ENCODE results near the gene KCNMB2.
"Not testable (repeated sequence)": the region's sequence is repeated elsewhere in the genome, so short reads cannot be mapped to it uniquely, and the experiment has no call there.

KCNMB2 gene

DNA sequence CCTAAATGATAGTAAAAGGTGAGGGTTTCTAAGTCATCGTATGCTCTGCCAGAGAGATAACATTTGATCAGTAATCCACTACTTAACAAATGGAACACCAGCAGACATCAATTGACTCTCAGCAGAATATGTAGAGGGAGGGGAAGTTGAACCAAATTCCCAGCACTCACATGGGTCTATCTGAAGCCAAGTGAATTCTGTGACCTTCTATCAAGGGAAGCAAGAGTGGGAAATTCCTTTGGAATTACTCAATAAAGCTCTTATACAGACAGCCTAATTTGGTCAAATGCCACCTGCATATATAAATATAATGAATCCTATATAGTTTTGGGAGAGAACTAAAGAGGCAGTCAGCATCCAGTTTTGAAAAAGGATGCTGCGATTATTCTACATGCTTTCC is 15.8 kb upstream of the KCNMB2 start:
- DNase-seq = no peak

DNA sequence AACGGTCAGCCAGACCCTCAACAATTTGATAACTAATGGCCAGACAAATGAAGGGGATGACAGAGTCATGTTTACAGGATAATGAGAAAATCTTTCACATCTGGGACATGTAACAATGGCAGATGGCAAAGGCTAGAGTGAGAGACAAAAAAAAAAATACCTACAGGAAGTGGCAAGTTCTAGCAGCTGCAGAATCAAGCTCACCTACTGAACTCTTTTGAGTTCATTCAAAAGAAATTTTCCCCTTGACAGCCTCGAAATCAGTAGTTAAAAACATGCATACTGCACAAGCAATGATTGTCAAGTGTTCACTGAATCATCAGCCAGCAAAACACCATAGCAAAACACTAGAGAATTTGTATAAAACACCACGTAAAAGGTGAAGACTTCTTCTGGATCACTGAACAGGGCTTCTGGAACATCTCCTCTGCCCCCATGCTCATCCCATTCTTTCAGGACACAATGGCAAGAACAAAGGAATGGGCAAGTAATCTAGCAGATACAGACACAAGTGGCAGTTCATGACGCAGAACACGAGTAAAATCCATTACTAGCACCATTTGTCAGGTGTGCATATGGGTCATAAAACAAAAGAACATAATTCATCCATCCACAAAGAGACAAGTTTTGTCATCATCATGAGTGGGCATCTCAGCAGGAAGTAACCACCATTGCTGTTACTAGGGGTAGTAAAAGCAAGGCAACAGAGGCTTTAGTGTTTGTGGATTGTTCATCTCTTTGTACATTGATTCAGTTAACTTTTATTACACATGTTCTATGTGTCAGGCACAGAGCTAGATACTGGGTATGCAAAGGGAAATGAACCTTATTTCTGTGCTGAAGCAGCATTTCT is 13.8 kb upstream of the KCNMB2 start:
- DNase-seq = no peak

DNA sequence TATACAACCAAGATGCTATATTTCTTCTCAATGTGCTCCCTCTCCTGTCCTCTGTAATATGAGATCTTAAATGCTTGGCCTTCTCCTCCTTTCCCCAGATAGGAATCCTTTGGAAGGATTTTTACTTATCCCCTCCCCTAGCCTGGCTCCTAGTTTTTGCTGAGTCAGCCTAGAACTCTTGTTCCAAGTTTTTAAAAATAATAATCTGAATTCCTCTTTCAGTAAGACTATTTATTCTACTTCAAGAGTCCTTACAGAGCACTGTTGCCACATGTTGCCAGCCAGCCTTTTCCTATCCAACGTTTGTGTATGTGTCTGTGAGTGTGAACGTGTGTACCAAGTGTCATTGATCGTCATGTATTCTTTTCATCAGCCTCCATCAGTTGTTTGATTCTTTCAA is 11.0 kb upstream of the KCNMB2 start:
- no peak for DNase-seq

DNA sequence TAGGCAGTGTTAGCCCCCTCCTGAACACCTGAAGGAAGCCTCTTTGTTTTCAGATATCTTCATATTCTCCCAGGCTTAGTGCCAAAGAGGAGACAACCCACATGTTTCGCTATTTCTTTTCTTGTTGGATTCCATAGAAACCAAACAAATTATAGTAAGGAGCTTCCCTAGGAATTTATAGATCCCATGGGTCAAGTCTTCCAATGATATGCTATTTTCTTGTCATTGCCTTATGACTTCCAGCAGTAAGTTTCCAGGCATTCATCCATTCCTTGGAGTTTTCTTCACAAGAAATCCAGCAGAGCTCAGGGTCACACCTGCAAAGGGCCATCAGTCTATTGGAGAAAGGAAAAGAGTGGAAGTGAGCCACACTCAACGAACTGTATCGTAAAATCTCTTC is 9.9 kb upstream of the KCNMB2 start:
- no peak for DNase-seq

DNA sequence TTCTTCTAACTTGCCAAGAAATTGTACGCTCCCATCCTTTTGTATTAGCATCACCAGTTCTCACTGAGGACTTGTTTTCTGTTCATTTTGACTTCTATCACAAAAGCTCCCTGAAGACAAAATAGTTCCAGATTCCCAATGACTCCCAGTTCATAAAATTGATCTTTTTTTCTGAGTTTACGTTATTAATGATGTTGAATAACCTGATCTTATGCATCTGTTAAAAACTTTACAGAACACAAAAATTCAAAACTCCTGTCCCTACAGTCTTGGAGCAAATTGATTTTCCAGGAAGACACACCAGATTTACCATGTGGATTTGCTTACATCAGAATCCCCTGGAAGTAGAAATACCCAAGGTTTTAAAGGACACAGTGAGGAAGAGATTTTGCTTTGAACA is 8.3 kb upstream of the KCNMB2 start:
- DNase-seq = no peak

GRCh38 chr3:178529606-178530225 is 6.5 kb upstream of the KCNMB2 start:
- DNase-seq = no peak

GRCh38 chr3:178532476-178532875 is 3.8 kb upstream of the KCNMB2 start:
- DNase-seq = no peak

DNA sequence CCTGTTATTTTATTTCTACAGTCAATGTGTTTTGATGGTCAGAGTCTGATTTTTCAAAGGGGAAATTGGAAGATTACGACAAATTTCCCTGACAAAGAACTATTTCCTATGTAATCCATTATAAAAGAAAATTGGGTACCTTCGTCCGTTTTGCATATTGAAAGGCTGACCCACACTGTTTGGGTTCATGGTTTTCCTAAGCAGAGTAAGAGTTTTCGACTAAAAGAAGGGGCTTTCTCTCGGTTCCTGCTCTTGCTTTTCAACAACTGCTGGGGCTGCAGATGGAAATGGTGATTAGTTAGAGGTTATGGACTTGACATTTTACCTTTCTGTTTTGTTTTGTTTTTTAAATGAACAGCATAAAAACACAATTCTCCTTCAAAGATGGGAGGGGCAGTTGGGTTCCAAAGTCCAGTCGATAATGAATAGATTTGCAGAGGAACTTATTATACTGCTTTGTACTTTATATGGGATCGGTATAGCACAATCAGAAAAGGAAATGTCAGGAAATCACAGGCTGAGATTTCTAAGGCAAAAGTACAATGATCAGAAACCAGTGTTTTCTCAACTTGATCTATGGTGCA is 978 bp downstream of the KCNMB2 start:
- DNase-seq = no peak

DNA sequence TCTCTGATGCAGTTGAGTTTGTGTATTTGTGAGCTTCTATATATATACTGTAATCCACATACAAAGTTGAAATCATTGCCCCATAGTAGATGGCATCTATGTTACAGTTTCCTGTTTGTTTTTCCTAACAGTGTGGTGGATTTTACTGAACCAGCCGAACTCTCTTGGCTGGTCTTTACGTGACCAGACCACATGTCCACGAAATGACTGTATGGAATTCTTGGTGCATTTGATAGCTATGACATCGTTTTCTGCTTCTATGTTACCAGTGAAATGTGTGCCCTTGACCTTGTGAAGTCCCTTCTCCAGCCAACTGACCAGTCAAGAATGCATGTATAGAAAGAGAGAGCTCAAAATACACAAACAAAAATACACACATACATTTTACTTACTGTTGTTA is 1.8 kb downstream of the KCNMB2 start:
- DNase-seq = no peak

DNA sequence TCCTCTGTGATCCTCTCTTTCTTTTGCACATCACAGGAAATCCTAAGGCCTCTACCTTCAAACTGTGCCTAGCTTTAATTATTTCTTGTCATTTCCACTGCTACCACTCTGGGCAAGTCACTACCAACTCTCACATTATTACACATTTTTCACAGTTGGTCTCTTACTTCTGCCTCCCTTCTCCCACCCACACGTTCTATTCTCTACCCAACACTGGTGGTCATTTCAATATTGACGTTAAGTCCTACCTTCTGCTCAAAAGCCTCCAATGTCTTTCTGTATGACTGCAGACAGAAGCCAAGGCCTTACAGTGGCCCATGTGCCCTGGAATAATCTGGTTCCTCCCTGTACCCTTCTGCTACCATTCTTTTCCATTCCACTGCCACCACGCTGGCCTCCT is 3.9 kb downstream of the KCNMB2 start:
- no peak for DNase-seq

DNA sequence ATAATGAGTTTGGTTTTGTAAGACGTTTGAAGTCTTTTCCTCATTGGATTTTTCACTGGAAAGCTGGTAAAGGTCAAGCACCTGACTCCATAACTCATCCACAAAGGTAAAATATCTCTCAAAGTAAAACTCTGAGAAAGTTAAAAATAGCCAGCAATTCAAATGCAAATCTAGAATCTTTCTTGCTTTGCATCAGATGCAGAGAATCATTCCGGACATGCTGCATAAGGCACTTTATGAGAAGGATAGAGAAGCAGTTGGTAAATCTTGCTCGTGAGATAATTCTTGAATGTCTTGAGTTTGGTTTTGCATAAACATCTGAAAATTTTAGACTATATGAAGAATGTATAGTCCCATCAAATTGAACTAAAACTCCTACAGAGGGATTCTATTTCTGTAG is 9.1 kb downstream of the KCNMB2 start:
- DNase-seq = no peak

GRCh38 chr3:178546079-178546478 is 9.8 kb downstream of the KCNMB2 start:
- no peak for DNase-seq

DNA sequence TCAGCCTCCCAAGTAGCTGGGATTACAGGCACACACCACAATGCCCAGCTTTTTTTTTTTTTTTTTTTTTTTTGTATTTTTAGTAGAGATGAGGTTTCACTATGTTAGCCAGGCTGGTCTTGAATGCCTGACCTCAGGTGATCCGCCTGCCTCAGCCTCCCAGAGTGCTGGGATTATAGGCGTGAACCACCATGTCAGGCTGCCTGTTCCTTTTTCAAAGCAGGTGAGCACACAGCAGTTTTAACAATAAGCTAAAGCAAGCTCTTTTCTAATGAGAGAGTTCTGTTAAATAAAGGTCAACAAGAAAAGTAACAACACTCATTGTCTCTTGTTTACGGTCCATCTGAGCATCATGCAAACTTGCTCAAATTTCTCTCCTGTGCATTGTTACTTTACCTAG is 13.2 kb downstream of the KCNMB2 start:
- DNase-seq = not testable (repeated sequence)

DNA sequence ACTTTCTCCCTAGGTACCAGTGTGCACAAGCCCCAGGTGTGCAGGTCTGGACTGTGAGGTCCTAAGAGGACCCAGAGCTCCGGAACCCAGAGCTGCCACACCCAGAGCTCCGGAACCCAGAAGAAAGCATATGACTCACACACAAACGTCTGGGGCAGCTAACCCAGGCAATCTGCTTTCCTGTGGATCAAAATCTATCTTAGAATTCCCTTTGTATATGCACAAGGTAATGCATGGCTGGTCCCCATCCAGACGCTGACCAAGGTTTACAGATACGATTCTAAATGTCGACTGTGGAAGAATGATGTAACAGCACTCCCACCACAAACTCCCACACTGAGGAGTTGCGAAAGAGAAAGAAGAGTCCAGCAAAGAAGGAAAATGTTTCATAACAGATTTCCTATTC is 15.7 kb downstream of the KCNMB2 start:
- DNase-seq = no peak

DNA sequence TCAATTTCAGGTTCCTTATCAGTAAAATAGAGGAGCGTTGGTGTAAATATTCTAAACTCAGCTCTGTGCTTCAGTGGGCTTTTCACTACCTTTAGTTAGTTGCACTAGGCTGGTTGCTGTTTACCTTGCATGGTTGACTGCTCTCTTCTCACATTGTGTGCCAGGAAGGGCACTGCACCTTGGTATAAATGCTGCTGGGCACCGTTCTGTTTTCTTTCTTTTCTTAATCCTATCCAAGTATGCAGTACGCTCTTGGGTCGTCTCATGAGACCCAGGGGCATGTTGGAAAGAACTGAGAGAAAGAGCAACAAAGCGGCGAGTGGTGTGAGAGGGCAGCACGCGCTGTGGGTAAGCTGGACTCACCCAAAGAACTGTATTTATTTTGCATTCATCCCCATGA is 22.4 kb downstream of the KCNMB2 start:
- DNase-seq = no peak

- DNase-seq = no peak
Measured at GRCh38 chr3:178560759-178561158, 24.5 kb downstream of the KCNMB2 start.

DNA sequence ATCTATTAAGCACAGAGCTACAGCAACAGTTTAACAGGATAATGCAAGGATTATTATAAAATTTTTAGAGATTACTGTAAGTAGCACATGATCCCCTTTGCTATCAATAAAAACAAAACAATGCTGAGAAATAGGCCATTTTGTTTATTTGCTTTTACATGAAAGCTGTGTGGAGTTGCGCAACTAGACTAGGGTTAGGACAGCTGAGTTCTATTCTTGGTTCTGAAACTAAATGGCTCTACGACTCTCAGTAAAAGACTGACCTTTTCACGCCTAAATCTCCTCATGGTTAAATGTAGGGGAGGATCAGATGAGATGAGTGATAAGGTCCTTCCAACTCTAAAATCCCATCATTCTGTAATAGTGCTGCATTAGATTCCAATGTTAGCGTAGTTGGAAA is 25.0 kb downstream of the KCNMB2 start:
- no peak for DNase-seq

DNA sequence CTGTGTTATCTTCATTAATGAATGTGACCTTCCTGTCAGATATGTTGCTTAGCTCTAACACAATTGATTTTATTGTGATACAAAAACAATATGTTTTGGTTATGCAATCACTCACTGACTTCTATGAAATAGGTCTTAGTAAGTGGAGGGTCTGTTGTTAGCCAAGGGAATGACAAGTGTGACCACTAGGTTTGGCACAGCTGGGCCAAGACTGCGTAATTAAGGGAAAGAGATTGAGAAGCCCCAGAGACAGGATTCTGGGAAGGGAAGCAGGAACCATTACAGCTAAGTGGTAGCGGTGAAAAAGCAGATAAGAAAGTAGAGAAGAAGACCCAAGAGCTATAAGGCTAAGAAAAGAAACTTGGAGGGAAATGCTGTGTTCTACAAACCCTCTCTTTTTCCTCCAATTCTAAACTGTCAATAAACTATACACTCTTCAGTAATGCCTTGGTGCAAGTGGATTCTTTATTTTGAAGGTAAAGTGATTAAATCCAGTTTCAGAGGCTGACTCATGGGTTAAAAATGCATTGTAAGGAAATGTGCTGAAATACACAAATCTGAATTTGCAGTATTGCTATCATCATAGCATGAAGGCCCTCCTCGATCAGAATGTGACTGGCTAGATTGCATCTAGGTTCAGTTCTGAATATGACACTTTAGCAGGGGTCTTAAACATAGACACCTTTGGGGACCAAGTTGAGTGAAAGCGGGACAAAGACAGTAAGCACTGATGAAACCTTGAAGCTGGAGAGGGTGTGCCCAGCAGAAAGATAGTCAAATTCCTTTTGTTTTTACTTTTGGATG is 26.1 kb downstream of the KCNMB2 start:
- no peak for DNase-seq

DNA sequence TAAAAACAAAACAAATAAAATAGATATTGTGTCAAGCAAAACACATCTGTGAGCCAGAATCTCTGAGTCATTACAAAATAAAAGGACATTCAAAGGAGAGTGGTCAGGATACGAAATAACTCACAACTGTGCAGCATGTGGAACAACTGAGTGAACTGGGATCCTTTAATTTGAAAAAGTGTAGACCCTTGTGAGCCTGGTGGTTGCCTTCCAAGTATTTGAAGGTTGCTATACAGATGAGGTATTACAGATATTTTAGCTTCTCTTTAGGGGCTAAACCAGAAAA is 26.7 kb downstream of the KCNMB2 start:
- DNase-seq = no peak

DNA sequence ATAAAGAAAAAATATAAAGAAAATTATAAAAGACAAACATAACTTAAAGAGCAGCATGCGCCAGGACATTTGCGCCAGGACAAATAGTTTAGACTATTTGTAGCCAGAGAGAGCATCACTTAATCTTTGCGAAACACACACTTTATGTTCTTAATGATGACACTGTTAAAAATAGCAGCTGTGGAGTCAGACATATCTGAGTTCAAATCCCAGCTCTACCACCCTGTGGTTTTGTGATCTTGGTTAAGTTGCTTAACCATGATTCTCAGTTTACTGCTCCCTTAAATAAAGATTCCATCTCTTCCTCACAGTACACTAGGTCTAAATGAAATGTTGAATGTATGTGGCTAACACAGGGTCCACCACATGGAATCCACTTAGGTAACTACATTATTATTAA is 31.4 kb downstream of the KCNMB2 start:
- no peak for DNase-seq

- no peak for DNase-seq
Measured at GRCh38 chr3:178568155-178568731, 32.0 kb downstream of the KCNMB2 start.

- DNase-seq = no peak
Measured at GRCh38 chr3:178568911-178569310, 32.7 kb downstream of the KCNMB2 start.

GRCh38 chr3:178569826-178570225 is 33.6 kb downstream of the KCNMB2 start:
- DNase-seq = no peak

All from CD4-positive, alpha-beta T cell treated with Interleukin-17A for 1 hour (primary cell).